Kidney glomerular epithelial cell (primary cell): ENCODE results near the gene MAP3K9.

Experiments
- DNase-seq: peaks from one replicate; lab custom pipeline; 2025; lab: John Stamatoyannopoulos, UW

MAP3K9 gene

DNA sequence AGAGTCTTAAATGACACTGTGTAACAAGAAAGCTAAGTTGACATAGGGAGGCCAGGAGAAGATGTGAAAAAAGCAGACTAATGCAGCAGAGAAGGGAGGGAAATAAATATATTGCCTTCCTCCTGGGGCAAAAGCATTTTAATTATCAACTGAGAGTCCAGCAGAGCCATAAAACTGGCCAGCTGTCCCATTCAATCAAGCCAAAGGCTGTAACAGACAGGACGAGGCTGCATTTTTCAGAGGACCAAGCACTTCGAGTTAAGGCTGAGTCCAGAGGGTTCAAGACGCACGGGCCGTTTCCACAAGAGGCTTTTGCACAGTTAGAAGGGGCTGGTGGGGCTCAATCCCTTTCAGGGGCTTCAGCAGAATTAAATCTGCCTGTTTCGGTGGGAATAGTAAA lies 20.4 kb downstream of the MAP3K9 start:
- DNase-seq: no peak

DNA sequence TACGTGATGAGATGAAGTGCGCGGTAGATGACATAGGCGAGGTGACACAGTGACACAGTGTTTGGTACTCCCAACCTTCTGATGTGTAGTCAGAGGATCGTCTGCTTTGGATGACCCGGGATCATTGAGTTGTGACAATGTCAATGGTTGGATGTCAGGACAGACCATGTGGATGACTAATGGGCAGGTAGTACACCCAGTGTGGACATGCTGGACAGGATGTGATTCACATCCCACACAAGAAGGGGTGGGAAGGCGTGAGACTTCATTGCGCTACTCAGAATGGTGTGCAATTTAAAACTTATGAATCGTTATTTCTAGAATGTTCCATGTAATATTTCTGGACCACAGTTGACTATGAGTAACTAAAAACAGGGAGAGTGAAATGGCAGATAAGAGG lies 23.8 kb downstream of the MAP3K9 start:
- peak; percentile 10 for DNase-seq

DNA sequence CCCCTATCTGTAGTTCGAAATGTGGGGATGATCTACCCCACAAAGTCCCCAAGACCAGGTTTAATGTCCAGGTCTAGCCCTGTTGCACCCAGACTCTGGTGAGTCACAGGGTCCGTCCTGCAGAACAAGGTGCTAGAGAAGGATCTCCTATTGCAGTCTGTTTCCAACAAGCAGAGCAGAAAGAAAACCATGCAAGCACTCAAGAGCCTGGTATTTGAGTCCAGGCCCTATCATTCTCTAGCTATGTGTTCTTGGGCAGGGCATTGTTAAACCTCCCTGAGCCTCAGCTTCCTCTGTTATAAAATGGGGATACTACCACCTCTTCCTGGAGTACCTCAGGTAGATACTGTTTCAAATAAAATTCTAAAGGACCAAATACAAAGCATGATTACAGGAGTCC lies 24.4 kb downstream of the MAP3K9 start:
- DNase-seq: no peak

DNA sequence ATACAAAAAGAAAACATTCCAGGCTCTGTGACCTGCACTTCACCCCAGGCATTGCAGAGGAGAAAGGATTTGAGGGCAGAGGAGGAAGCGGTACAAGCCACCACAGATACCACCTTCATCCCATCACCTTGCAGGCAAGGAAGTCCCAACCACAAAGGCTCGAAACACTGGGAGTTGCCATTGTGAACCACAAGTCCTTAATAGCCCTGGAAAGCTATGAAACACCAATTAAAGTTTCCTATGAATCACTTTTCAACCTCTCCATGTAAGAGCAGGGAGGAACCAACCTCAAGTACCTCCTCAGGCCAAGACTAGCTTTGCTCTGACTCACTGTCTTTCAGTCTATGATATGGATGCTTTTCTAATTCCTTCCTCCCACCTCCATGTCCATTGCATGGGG lies 27.0 kb downstream of the MAP3K9 start:
- peak; percentile 90 for DNase-seq

DNA sequence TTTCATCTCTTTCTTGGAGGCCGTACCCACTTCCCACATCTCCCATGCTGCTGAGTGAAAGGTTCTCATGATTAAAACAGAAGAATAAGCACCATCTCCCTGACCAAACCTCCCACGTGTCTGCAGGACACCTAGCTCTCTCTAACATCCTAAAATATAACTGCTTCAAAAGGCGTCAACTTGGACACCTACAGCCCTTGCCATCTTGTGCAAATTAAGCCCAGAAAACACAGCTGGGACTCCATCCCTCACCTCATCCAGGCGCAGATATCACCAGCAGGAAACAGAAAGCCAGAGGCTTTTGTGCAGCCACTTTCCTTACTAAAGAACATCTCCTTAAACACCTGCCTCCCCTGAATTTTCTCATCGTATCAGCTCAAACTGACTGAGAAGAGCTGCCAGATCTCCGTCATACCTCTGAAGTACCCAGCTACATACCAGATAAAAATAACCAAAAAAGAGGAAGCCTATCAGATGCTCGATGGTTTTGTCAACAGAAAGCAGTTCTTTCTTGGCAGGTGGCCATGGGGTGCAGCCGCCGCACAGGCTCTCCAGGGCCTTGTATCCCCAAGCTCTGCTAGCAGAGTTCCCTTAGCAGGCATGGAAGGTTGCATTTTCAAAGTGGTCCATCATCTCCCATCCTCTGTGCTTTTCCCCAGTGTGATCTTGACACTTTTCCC lies 28.8 kb downstream of the MAP3K9 start:
- no peak for DNase-seq

DNA sequence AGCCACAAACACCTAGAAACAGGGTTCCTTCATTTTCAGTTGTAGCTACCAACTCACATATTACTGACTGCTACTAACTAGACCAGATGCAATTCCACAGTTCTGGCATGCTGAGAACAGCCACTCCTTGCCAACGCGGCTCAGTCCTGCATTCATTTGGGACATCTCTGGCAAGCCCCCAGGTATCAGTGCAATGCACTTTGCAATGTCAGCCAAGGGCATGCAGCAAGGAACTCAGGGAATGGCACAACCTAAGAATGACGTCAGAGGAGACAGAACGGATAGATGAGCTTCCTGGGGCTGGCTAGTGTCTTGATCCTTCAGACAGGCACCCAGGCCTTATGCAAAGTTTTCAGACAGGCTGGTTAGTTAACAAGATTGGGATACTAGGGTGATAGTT lies 29.6 kb downstream of the MAP3K9 start:
- DNase-seq: no peak

DNA sequence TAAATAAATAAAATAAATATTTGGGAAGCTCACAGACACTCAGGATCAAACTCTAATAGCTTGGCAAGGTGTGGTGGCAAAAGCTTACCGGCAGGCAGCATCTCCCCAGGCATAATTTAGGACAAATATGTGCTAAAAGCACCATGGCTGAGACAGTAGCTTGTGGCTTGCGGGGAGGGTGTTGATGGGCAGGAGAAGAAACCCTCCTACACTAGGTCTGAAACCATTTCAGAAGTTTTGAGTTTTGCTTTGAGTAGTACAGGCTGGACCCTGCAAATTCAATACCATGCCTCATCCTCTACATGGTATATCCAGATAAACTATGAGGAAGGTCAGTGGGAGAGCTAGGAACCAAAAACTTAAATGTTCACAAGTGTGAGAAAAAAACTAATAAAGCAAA lies 33.1 kb downstream of the MAP3K9 start:
- DNase-seq: no peak

DNA sequence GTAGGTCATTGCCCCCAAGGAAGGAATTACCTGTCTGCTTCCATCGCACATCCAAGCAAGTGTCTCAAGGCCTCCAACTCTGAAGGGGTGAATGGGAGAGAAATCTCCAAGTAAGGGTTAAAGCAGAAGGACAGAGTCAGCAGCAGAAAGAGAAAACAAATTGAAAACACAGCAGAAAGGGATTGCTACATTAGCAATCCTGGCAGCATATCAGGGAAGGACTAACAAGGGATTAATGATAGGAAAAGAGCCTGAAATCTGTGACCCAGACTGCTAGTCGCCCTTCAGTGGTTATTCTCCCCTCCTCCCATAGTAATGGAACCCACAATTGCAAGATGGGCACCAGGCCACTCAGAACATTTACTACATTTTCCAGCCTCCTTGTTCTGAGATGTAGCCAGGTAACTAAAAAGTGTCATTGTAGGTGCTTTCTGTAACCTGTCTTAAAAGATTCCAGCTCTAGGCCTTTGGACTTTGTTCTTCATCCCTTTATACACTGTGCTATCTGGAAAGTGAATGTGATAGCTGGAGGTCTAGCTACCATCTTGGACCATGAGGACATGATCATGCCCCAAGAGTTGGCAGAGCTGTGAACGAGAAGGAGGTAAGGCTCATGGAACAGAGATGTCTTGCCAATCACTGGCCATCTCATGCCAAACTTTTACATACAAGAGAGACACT lies 36.0 kb downstream of the MAP3K9 start:
- no peak for DNase-seq

DNA sequence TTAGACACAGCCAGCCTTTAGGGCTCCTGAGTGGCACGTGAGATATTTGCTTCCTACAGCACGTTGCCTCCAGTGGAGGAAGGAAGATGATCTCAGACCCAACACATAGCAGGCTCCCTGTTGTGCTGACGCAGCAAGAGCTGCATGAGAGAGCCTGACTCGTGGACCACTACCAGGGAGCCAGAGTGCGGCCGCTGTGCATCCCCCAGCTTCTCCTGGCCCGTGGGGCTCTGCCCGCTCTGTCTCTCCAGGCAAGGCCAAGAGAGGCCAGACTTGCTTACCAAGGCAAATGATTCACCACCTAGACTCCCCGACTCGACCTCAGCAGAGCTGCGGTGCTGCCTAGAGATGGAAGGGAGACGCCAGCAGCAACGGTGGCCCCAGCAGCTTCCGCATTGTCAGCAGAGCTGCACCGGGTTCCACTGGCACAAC lies 37.5 kb downstream of the MAP3K9 start:
- DNase-seq: no peak

DNA sequence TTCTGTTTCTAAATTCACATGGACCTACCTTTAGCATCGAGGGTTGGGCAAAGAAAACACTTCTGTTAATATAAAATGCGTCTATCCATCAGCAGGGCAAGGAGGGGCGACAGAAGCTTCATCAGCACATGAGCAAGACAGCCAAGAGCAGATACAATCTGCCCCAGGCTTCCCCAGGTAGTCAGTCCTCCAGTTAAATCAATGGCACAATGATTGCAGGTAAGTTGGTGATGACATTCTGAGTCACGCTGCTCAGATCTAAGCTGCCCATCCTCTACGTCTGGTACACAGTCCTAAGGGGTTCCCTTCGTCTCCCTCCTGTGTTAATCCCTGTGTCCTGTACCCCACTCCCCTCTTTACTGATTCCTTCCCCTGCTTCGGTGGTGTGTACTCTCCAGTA lies 38.8 kb downstream of the MAP3K9 start:
- DNase-seq: no peak

DNA sequence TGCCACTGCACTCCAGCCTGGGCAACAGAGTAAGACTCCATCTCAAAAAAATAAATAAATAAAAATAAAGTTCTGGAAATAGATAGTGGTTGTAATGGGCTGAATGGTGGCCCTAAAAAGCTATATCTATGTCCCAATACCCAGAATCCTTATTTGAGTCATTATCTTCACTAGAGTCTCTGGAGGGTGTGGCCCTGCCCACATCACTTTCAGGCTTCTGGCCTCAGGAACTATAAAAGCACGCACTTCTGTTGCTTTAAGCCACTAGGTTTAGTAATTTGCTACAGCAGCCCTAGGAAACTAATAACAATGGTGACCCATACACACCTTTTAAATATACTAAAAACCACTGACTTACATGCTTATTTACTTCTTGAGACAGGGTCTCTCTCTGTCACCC lies 49.9 kb downstream of the MAP3K9 start:
- DNase-seq: no peak

DNA sequence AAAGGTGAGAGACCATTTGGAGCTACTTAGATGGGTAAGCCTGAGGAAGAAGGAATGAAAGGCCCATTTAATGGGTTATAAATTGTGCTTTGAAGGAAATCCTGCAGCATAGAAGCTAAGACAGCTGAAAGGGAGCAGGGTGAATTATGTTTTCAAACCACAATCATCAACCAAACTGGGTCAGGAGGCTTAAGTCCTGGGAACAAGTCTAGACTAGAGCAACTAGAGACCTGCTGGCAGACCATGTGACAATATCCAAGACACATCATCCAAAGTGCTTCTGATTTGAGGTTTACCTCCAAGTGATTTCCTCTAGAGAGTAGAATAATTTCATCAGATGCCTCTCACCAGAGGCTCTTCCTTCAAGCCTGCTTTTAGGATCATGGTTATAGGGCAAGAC lies 53.7 kb downstream of the MAP3K9 start:
- DNase-seq: no peak

DNA sequence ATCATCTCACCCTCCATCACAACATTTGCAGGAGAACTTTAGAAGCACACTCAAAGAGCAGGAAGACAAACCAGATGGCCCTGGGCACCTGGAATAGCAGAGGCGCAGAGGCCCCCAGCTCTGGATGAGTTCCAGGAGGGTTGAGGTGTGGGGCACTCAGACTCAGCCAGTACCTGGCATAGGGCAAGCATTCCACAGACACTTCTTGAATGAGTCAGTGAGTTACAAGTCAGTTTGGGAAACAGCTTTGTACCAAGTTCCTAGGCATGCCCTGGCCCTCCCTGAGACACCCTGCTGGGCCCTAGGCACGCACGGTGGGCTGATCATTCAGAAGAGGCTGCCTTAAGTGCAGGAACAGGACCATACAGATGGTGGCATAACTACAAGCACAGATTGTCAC lies 54.3 kb downstream of the MAP3K9 start:
- peak; percentile 93 for DNase-seq

DNA sequence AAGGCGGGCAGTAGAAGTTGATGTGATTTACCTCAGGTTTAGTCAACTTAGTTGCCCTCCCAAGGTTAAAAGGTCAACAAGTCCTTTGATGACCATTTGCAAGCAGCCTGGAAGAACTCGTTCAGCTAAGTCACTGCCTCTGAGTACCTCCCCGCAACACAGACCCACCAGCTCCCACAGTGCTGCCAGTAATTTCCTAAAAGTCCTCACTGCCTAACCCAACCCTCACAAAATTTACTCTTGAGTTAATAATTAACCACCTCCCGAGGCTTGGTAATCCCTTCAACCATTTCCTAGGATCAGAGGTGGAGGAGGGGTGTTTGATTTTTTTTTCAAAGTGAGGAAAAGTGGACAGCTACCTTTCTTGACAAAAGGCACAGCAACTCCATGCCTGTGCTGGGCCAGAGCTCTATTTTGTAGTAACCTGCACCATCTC lies 55.8 kb downstream of the MAP3K9 start:
- DNase-seq: peak; percentile 66

DNA sequence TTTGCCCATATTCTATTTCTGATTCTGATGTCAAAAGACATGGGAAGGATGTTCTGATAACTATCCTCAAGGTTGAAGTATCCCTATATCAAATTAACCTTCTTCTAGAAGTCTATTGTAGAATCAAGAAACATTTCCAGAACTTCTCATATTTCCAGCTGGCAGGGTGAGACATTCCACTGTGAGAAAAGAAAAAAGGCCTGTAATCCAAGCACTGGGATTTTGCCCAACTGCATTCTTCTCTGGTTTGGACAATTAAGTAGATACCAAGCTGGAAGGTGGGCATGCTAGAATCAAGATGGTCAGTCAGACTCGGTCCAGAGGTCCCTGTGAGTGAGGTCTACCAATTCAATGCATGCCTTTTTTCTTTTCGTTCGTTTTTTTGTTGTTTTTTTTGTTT lies 60.9 kb downstream of the MAP3K9 start:
- DNase-seq: no peak

DNA sequence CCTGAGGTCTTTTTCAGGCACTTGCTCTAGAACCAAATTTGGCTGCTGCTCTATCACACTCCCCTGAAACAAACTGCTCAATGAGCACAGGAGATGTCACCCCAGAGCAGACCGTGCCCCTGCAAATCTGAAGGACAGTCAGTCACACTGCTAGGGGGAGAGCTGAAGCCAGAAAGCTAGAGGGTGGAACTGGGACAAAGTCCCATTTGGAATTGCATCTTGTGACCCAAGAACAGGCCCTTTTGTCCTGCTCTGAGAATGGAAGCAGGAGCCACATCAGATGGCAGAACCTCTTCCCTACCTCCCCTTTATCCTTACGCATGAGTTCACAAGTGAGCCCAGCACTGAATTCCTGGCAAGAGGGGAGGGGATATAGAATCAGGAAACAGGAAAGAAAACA lies 64.7 kb downstream of the MAP3K9 start:
- no peak for DNase-seq

DNA sequence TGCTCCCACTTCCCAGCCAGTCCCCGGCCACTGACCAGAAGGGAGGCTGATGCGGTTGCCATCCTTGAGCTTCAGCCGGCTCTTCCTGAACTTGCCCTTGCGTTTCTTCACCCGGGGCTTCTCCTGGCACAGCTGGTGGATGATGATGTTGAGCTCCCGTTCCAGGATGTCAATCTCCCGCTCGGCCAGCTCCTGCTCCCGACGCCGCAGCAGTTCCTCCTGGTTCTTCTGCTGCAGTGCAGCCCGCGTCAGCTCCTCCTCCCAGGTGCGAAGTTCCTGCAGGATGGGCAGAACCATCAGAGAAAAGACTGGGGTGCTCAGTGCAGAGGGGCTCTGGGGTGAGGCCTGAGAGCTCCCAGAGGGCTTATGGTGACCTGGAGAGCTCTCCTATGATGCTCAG lies 67.0 kb downstream of the MAP3K9 start:
- no peak for DNase-seq

DNA sequence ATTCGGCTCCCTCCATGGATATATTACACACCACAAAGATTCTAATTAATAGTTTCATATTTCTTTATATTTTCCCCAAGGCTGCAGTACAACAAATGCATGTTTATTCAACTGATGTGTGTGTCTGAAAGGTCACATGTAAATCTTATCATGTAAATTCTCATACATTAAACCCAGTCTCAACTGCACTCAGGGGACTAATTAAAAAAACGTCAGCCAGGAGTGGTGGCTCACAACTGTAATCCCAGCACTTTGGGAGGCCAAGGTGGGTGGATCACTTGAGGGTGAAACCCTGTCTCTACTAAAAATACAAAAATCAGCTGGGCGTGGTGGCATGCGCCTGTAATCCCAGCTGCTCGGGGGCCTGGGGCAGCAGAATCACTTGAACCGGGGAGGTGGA lies 67.8 kb downstream of the MAP3K9 start:
- no peak for DNase-seq

DNA sequence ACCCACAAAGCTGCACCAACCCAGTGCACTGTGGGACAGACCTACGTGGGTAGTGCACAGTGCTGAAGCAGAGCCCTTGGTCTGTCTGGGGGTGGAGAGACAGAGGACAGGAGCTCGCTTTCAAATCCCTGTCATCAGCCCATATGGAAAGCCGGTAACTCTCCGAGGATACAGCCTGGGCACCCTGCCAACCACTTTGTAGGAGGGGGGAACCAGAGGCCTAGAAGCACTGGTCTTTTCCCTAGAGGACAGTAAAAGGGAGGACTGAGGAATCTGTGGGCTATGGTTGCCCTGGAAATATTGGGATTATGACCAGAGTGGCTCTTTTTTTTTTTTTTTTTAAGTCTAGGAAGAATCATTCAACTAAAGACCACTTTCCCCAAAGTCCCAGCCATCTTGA lies 74.3 kb downstream of the MAP3K9 start:
- no peak for DNase-seq

DNA sequence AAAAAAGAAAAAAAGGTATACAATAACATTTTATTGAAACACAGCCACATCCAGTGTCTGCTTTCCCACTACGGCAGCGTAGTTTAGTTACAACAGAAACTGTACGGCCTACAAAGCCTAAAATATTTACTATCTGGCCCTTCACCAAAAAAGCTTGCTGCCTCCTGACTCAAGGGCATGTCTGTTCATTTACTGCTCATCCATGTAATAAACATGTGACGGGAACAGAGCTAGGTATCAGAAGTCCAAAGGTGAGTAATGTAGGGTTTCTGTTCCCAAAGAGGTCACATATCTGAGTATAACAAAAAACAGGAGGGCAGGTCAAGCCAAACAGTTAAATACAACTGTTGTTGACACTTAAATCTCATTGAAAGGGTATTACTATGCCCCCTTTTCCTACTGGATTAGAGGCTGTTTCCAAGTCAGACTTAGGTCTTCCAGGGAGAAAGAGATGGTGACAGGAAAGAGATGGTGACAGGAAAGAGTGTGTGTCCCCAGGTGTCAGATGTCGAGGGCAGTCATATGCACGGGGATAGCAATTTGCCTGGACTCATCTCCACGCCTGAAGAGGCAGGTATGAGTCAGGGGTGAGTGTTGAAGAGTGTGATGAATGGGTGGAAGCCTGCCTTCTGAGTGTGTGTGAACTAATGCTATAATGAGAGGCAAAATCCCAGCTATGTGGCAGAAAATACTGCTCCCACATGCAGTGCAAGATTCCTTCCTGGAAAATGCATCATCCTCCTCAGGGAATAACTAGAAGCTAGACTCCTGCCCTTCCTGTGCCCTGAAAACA lies 77.7 kb downstream of the MAP3K9 start:
- peak; percentile 68 for DNase-seq

DNA sequence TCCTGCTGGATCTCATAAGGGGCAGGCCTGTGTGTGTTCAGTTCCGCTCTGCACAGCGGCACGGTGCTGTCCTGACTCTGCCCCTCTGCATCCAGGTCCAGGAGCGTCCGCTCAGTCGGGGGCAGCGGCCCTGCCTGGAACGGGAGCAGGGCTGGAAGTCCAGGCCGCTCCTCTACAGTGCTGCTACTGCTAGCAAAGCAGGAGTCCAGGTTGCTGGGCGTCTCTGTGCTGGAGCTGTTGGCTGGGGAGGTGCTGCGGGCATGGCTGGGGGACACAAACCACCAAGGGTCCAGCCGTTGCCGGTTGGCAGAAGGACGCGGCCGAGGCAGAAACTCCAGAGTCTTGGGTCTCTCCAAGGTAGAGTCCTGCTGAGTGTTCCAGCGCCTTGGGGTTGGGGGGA lies 78.9 kb downstream of the MAP3K9 start:
- DNase-seq: no peak

DNA sequence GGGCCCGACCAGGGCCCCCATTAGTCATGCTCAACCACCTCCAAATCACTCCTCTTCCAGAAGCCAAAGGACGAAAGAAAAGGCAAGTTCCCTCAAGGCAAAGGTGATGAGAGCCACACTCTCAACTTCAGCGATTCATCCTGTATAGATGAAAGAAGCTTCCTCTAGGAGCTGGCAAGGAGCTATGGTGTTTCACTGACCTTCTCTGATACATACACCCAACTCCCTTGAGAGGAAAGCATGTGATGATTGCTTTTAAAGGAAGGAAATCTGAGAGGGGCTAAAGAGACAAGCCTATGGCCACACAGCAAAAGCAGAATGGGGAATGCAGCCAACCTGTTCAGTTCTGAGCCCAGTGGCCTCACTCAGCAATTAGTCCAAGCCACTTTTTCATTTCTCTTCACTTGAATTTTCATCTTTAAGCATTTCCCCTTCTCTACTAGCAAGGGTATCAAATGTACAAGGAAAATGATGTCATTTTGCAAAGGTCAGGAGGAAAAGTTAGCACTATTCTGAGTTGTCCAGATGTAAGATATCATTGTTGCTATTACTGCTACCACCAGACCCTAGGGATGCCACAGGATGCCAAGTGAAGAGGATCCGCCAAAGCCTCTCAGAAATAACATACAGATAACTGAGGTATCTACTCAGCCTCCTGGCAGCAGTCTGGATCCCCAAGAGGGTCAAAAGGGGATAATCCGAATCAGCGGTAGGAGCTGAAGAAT lies 82.5 kb downstream of the MAP3K9 start:
- no peak for DNase-seq

DNA sequence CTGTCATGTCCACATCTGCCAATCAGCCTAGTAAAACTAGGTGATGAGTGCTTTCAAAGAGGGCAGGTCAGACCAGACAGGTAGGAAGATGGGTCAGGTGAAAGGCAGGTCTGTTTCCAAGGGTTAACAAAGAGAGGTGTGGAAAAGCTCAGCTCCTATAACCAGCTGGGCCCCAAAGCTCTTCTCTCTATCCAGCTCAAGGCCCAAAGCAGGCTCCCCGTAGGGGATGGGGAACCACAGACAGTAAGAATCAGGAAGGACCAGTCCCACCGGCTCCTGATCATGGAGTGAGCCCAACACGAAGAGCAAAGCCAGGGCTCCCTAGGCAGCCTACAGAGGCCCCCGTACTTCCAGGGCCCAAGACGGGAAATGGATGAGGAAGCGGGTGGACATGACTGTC lies 84.4 kb downstream of the MAP3K9 start:
- no peak for DNase-seq
